ENCODE results near the gene CAMTA1. TPM values are rescaled to one million over a fixed set of nuclear protein-coding genes. Genes with fewer than 3 reads are reported as not detected.
A peak's percentile ranks its signal among the peaks of the same experiment; 100 is the strongest.

The CAMTA1 gene
- total and polyA plus RNA-seq, 9 of the 15 experiments (the other 6 are each of a cell fraction or from before 2014, with no cell fraction given), result 43.9 to 161 (median 65.9) TPM

DNA sequence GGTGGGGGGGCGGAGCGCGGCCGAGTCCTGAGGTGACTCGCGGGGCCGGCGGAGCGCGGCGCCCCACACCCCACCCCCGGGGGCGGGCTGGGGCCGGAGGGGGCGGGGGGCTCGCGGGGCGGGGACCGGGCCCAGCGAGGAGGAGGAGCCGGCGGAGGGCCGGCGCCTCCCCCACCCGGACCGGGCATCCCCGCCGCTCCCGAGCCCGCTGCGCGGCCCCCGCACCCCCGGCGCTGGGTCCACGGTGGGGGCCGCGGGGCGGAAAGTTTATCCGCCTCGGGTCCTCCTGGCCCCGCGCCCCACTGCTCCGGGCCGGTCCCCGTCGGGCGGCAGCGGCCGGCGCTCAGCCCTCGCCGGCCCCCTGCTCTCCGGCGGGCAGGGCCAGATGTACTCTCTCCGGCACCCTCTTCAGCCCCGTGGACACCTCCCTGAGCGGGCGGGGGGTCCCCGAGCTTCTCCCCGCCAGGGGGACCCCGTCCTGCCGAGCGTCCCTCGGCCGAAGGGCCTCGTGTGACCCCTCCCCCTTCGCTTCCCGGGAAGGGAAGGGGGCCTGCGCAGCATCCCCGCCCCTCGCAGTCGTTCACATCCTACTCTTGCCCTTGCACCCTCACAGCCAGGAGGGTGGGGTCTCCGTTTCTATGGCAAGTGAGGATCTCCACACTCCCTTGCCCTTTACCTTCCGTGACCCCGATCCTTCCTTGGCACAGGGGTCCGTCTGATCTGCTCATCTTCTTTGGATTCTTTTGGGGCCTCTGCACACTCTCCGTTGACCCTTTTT, 663 bp downstream of the CAMTA1 start (continued):
- TF ChIP-seq GABPB2 (CRISPR knock-in tag; conservative IDR thresholded peaks at IDR 0.05), result no peak
- TF ChIP-seq, protein P1, sequence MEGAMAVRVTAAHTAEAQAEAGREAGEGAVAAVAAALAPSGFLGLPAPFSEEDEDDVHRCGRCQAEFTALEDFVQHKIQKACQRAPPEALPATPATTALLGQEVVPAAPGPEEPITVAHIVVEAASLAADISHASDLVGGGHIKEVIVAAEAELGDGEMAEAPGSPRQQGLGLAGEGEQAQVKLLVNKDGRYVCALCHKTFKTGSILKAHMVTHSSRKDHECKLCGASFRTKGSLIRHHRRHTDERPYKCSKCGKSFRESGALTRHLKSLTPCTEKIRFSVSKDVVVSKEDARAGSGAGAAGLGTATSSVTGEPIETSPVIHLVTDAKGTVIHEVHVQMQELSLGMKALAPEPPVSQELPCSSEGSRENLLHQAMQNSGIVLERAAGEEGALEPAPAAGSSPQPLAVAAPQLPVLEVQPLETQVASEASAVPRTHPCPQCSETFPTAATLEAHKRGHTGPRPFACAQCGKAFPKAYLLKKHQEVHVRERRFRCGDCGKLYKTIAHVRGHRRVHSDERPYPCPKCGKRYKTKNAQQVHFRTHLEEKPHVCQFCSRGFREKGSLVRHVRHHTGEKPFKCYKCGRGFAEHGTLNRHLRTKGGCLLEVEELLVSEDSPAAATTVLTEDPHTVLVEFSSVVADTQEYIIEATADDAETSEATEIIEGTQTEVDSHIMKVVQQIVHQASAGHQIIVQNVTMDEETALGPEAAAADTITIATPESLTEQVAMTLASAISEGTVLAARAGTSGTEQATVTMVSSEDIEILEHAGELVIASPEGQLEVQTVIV (CRISPR knock-in tag; IDR thresholded peaks at IDR 0.05; ENCODE audit: borderline replicate concordance), result no peak
- TF ChIP-seq RBM22 (IDR thresholded peaks at IDR 0.05; ENCODE audit: low read depth, low read length, poor library complexity, severe bottlenecking), result no peak
- no peak for TF ChIP-seq TGIF2 (CRISPR knock-in tag; IDR thresholded peaks at IDR 0.05)
- no peak for TF ChIP-seq ZBTB8A (IDR thresholded peaks at IDR 0.05; ENCODE audit: partially characterized antibody)
- no peak for TF ChIP-seq NR2C2 (CRISPR knock-in tag; IDR thresholded peaks at IDR 0.05)
- no peak for TF ChIP-seq NR2C2 (tag; IDR thresholded peaks at IDR 0.05)

DNA sequence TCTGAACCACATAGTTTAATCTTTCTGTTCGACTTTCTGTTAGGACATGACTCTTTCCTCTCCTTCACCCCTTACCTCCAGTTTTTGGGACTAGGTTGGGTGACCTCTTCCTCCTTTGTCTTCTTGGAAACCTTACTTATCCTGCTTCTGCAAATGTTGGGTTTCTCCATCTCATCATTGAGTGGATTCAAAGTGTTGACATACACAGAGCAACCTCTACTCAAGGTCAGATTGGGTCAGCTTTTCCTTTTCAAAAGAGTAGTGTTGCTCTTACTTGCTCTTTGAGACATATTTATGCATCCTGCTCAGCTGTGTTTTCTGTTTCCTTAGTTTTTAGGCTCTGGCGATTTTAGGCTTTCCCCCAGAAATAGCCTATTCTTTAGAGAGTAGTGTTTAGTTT, 3.7 kb downstream of the CAMTA1 start:
- in situ Hi-C loops (cut with MboI), result no loop called here
- H3K9me1 ChIP-seq (ENCODE audit: control insufficient read depth, insufficient read depth, low read length), result peaks cover 9% of the 10 kb centered on the region
- no peak overlapping the region for H3K9ac ChIP-seq (ENCODE audit: insufficient read depth in 1 of 2, low read depth in 2 of 2, low read length in 2 of 2)
- H3K9me3 ChIP-seq (replicated peaks; ENCODE audit: control insufficient read depth, insufficient read depth, low read depth, low read length), result no peaks in the 10 kb centered on the region
- POLR2A ChIA-PET, result interaction anchor here (0.6 to 1.0 kb wide), 3 partner anchors 22 to 311 kb away, joined by 3 to 5 read pairs (median 3); no protein-coding TSS in a partner anchor
- DNase-seq (ENCODE audit: extremely low read depth in 1 of 4, low spot score in 3 of 4) (peak in 1 of 4 experiments; percentile 14), FAIRE-seq (no peak), ATAC-seq (no peak)
- H2AFZ ChIP-seq (ENCODE audit: low read depth, low read length), result no peak overlapping the region
- CTCF ChIA-PET (ENCODE audit: low intra/inter-chr PET ratio), result no interaction called here
- peaks cover 13 to 19% of the 10 kb centered on the region in 2 experiments; a peak in 4 of 5 replicates for H3K4me1 ChIP-seq (replicated peaks in 1 of 2; ENCODE audit: control insufficient read depth in 2 of 2, insufficient read depth in 2 of 2, low read length in 2 of 2)
- peaks cover 8% of the 10 kb centered on the region; the same call in 1 of the 3 replicates for H3K36me3 ChIP-seq (ENCODE audit: control insufficient read depth, insufficient read depth, low read length)
- intact Hi-C loops (cut with micrococcal nuclease), result loop anchor here (5.0 kb wide), 1 partner anchor 62 kb away; no protein-coding TSS in a partner anchor
- H3K4me3 ChIP-seq, result no peak overlapping the region
- peaks cover 59% of the 10 kb centered on the region for H3K79me2 ChIP-seq (ENCODE audit: control insufficient read depth, insufficient read depth, low read length)
- H3K27ac ChIP-seq (ENCODE audit: extremely low read depth, low read depth, low read length), result no peak overlapping the region
- H3K27me3 ChIP-seq (ENCODE audit: control insufficient read depth in 2 of 2, insufficient read depth in 2 of 2, low read length in 2 of 2), result no peaks in the 10 kb centered on the region
- no peak overlapping the region for H3K4me2 ChIP-seq (ENCODE audit: insufficient read depth, low read length)
- 15% methylated on average over 2 of the region's 2 CpGs for WGBS (ENCODE audit: insufficient coverage, low coverage, missing lambda C conversion rate)
- H4K20me1 ChIP-seq (replicated peaks; ENCODE audit: control insufficient read depth, insufficient read depth, low read length), result peaks cover 24% of the 10 kb centered on the region
- BruUV-seq (replicated peaks), result TSS peak; percentile 6
- TF ChIP-seq CTBP1 (IDR thresholded peaks at IDR 0.05; ENCODE audit: borderline replicate concordance), result peak; percentile 48; the same call in 1 of the 2 replicates
- TF ChIP-seq, protein P2, sequence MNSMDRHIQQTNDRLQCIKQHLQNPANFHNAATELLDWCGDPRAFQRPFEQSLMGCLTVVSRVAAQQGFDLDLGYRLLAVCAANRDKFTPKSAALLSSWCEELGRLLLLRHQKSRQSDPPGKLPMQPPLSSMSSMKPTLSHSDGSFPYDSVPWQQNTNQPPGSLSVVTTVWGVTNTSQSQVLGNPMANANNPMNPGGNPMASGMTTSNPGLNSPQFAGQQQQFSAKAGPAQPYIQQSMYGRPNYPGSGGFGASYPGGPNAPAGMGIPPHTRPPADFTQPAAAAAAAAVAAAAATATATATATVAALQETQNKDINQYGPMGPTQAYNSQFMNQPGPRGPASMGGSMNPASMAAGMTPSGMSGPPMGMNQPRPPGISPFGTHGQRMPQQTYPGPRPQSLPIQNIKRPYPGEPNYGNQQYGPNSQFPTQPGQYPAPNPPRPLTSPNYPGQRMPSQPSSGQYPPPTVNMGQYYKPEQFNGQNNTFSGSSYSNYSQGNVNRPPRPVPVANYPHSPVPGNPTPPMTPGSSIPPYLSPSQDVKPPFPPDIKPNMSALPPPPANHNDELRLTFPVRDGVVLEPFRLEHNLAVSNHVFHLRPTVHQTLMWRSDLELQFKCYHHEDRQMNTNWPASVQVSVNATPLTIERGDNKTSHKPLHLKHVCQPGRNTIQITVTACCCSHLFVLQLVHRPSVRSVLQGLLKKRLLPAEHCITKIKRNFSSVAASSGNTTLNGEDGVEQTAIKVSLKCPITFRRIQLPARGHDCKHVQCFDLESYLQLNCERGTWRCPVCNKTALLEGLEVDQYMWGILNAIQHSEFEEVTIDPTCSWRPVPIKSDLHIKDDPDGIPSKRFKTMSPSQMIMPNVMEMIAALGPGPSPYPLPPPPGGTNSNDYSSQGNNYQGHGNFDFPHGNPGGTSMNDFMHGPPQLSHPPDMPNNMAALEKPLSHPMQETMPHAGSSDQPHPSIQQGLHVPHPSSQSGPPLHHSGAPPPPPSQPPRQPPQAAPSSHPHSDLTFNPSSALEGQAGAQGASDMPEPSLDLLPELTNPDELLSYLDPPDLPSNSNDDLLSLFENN (IDR thresholded peaks at IDR 0.05; ENCODE audit: low read depth in 2 of 2, low read length in 2 of 2), result no peak
- TF ChIP-seq MCM7 (IDR thresholded peaks at IDR 0.05), result no peak
- TF ChIP-seq SIN3B (IDR thresholded peaks at IDR 0.05; ENCODE audit: low read depth), result no peak
- 0 out of 2 replicates have a peak, but pooled peaks have one; percentile 20 for TF ChIP-seq EHMT2 (IDR thresholded peaks at IDR 0.05)
- TF ChIP-seq ARID2 (IDR thresholded peaks at IDR 0.05), result no peak
- TF ChIP-seq SMAD3 (CRISPR knock-in tag; conservative IDR thresholded peaks at IDR 0.05), result no peak
- no peak for TF ChIP-seq FOSL1 (tag; conservative IDR thresholded peaks at IDR 0.05)
- no peak for TF ChIP-seq ZNF586 (CRISPR knock-in tag; conservative IDR thresholded peaks at IDR 0.05)
